Stimulated activated CD8-positive, alpha-beta memory T cell treated with anti-CD3 and anti-CD28 coated beads, Interleukin-4, amount 100 ng/mL, for 48 hours (primary cell): Measurements from ENCODE around the gene PHYHD1.

Experiments
- DNase-seq: peaks from one replicate; pipeline ENCODE4 v3.0.0-alpha.2; 2020

The PHYHD1 gene

DNA sequence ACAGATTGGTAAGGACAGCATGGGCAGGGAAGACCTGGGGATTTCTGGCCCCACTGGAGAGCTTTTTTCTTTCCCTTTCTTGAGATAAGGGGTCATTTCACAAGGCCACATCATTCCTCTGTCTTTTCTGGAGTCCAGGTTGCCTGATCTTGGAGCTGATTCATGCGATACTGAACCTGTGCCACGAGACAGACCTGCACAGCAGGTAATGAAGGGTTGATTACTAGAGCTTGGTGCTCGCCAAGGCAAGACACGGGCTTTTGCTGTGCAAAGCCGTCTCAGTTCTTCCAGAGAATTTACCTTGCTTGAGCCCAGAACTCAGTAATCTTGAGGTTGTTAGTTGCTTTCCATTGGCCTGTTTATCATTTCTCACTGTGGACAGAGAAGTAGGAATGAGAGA, 65.9 kb downstream of the PHYHD1 start:
- DNase-seq: no peak

DNA sequence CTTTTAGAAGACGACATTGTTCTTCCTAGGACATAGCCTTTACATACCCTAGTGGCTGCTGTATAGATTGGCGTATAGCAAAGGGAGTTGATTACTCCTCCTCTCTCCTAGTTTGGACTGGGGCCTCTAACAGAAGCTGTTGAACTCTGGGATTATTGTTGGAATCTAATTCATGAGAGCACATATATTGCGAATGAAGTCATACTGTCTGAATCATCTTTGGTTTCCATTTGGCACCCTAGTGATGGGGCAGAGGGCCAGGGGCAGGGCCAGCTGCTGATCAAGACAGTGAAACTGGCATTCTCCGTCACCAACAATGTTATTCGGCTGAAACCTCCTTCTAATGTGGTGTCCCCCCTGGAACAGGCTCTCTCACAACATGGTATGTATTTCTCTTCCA, 67.0 kb downstream of the PHYHD1 start:
- no peak for DNase-seq
